ENCODE measurements around the gene URB1.

URB1 gene

DNA sequence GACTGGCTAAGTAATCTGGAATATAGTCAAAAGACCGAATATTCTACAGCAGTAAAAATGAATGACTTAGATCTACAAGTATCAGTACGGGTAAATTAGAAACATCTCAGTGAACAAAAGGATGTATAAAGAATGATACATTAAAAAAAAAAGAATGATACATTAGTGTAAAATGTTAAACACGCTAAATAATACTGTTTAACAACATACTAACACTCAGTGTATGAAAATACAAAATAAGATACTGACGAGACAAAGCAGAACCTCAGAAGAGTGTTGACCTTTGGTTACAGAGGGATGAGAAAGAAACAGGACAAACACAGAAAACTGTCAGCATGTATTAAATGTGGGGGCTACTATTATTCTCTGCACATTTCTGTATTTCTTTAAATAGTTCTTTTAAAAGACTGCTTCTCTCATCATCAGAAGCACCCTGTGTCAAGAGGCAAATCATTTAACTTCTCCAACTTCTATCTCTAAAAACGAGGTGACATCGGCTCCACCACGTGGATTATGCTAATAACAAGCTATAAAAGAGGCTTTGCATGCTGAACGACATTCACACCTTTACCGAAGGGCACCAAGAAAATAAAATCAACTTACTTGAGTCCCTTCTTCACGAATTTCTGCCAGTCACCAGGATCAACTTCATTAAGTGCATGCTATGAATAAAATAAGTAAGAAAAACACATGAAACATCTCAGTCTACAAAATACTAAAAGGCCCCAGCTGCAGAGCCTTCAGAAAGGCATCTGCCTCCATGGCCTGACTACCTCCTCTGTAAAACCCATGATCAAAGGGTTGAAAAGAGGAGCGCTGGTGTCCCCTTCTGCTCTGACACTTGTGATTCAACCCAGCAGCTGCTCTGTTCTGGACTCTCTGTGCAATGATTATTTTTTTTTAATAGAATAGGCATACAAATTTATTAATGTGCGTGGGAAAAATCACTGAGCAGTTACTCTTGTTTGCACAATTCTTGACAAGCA, 51.7 kb downstream of the URB1 start:
- DNase-seq = no peak

DNA sequence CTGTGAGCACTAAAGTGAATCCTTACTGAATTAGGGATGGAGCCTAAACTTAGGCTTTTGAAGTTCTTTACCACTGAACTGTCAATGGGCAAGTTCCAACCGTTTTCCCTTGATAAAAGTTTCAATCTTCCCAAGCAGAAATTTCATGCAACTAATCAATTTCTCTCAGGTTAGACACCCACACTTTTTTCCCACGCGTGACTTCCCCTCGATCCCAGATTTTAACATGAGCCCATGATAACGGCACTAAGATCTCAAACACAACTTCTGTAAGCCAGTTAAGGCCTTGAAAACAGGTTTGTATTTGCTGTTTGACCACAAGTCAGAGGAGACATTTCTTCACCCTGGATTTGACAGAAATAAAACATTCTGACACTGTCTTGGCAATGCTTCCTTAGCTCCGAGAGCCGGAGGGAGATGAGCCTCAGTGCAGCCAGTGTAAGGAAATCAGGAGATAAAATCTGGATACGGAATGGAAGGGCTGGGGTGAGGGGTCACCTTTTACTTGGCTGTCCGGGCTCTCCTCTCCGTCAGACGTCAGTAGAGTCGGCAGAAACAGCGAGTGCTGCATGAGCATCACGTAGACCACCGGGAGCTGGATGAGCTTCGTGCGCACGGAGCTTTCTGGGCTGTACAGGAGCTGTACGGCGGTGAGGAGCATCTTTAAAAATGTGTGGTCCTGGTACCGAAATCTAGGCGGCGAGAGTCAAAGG, 54.4 kb downstream of the URB1 start:
- no peak for DNase-seq

DNA sequence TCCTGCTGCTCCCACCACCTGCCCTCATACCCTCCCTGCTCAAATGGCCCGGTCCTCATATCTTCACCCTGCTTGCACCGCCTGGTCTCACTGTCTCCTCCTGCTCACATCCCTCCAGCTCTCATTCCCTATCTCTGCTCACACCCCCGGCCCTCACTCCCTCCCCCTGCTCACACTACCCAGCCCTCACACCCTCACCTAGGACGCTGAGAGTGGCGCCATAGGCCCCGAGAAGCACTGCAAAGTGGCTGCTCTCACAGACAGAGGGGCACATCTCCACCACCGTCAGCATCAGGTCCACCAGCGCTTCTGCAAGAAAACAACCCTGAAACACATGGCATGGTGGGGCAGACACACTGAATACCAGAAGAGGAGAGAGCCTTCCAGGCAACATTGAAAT, 55.6 kb downstream of the URB1 start:
- no peak for DNase-seq

DNA sequence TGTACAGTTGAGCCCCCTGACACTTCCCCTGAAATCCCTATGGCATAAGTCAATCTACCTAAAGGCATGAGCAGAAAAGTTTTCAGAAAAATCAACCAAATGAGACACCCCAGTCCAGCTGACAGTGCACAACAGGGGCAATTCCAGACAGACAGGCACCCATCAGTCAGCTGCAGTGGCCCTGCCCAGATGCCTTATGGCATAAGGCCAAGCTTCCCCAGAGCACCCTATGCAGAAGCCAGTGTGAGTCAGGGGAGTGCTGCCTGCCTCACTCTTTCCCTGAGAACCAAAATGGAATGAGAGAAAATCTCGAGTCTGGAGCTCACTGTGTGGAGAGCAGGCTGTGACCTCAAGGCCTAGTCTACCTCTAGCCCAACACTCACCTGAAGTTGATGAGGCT, 56.1 kb downstream of the URB1 start:
- DNase-seq = no peak

DNA sequence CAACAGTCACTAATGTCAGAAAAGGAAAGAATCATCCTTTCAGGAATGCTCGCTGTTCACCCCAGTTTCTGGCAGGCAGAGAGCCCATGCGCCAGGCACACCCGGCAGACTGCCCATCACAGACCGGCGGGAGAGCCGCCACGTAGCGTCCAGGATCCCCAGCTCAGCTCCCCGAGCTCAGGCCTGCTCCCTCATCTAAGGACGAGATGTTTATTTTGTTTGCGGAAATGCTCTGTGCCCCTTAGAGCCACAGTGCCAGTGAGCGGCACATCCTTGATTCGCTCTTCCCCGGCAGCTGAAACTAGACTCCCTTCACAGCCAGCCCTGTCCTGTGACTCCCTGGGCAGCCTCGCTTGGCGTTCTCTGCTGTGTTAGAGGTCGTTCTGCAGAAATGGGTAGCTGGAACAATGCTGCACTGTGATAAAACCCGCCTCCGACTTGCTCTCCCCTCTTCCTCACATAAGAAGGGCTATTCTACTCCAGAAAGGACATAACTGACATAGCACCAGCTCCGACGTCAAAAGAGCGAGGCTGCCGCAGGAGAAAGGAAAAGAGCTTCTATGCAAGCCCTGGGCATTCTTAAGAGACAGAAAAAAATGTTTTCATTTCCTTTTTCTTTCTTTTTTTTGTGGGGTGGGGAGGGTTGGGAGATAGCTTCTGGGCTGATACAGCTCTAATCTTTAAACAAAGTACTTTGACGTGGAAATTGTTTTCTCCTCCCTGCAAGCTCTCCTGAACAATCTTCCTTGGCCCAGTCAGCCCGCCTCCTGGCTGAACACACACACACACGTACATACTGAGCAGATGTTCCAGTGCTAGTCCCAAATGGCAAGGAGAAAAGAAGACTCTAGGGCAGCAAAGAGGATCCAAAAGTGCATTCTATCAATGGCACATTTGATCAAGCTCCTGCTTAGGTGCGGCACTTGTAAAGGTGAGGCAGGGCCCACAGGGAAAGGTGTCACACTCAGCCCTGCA, 56.9 kb downstream of the URB1 start:
- DNase-seq = no peak

DNA sequence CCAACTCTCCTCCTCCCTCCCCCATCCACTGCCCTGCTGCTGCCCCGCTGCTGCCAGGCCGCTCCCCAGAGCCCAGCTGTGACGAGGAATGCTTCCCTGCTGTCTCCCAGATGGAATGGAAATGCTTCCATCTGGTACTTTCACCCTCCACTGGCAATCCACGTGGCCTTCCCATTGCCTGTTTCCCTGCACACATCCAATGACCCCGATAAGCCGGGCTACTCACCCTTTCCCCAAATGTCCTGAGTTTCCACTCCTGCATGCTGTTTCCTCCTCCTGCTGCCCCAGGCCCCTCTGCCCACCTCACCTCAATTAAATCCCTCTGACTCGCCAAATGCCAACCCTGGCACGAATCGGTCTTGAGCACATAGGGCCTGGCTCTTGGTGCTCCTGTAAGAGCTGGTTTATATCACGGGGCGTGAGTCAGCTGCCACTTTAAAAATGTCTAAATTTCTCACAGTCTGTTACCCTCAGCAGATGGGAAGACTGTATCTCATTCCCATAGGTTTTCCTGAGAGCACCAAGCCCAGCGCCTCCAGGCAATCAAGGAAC, 57.8 kb downstream of the URB1 start:
- no peak for DNase-seq

DNA sequence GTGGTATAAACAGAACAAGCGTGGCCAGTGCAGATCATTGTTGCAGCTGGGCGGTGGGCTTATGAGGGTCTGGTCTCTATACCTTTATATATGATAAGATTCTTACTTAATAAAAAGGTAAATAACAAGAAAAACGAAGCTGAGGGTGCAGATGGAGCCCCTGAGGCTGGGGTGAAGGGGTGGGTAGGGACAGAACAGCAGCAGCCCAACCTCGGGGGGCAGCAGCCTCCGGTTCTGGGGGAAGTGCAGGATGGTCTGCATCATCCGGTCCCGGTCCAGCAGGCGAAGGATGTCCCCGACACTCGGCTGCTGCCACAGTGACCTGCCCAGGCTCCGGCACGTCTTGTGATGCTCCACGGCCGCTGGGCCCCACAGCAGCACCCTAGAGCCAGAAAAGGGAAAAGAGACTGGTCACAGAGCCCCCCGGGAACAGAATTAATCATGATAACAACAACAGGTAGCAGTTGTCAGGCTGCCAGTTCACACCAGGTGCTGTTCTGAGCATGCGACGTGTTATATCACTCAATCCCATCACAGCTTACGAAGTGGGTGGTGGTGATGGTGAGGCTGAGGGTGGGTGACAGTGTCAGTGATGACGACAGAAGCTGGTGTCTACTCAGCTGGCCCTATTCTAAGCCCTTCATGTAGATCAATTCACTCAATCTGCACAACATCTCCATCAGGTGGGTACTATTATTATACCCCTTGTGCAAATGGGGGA, 58.7 kb downstream of the URB1 start:
- DNase-seq = no peak

DNA sequence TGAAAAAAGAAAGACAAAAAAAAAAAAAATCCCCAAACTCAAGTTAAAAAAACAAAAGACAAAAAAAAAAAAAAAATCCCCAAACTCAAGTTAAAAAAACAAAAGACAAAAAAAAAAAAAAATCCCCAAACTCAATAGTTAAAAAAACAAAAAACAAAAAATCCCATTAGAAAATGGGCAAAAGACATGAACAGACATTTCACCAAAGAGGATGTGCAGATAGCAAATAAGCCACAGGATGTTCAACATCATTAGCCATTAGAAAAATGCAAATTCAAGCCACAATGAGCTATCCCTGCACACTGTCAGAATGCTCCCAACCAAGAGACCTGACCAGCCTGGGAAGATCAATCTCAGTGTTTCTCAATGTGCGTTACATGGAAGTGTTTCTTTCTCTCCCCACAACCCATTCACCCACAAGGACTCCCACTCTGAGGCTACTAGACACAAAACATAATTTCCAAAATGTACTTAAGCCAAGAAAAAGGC, 60.3 kb downstream of the URB1 start:
- DNase-seq = no peak

DNA sequence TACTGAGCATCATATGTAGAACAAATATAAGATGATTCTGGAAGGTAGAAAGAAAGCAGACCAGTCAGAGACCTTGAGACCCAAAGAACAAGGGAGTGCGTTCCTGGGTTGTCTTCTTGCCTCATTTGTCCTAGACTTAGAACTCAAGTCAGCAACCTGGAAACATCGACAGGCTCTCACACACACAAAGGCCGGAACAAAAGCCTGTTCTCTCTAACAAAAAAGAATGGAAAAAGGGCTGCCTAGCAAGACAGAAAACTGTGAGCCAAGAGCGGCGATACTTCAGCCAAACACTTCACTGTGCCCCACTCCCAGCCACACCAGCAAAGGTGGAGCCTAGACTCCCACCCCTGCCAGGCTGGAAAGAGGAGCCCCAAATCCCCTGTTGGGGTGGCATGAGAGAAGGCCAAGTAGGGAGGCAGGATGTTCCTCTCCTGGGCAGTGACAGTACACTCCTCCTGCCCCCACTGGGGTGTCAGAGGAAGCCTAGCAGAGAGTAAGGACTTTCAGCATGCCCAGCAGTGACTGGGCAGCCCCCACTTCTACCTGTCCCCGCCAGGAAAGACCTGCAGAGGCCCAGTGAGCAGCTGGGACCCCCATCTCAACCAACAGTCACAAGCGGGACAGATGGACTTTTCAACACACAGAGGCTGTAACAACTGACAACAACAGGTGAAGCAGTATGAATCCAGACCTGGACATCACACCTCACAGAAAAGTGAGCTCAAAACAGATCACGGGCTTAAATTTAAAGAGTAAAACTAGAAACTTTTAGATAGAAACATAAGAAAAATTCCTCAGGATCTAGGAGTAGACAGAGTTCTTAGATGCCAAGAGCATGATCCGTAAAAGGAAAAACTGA, 61.1 kb downstream of the URB1 start:
- DNase-seq = no peak

DNA sequence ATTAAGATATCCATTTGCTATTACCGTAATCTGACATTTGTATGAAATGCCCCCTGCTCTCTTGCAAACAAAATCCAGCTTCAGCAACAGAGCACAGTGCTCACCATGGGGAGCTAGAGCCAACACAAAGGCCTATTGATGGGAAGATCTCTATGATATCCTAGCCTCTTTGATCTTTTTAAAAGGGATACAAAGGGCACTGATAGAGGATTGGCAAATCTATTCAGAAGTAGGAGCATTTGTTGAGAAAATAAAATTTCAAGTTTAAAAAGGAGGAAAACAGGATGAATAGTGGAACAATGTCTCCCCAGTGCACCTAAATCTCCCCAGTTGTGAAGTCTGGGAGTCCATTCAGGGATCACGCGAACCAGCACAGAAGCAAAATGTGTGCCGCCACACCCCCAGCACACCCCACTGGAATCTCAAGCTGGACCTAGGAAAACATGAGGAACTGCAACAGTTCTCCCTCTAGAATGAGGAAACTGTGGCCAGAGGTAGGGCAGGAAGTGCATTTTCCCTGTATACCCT, 62.0 kb downstream of the URB1 start:
- no peak for DNase-seq

DNA sequence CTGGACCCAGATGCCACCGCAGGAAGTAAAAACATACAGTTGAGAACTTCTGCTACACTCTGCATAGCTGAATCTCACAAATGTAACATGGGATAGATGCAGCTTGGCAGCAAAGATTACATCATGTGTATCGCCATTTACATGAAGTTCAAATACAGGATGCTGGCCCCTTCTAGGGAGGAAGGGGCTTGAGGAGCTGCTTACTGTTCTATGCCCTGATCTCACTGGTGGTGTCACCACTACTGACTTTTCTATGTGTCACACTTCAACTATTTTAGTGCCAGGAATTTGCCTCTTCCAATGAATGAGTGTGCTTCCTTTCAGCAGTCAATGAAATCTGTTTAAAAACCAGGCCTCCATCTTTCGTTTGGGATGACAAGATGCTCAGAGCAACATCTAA, 63.0 kb downstream of the URB1 start:
- DNase-seq = no peak

DNA sequence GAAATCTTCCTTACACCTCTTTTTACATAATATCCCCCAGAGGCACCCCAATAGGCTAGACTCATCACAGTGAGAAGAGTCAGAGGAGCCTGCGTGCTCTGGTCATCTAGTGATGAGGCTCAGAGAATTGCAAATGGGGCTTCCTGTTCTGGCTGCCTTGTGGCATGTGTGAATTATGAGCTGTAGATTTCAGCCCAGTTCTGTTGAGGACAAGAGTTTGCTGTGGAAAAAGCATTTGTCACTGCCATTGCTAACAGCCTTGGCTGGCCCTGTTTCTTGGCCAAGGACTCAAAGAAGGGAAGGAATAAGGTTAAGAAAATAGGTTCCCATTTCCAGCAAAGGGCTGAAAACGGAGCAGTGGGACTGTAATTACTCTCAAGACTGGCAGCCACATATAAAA, 63.5 kb downstream of the URB1 start:
- no peak for DNase-seq

DNA sequence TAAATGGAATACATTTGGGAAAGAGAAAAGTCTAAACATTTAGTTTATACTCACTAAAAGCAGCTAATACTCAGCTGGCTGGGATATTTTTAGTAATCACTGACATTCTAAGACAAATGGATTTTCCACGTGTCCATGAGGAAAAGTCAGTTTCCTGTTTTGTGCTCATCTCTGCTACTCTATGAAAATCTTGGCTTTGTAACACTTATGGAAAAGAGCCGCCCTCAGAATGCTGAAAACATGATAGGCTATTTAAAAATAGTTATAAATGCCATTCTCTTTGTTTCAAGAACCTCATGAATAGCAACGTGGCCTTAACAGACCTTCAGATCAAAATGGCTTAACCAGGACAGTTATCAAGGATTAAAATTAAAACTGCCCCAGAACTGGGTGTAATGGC, 64.2 kb downstream of the URB1 start:
- no peak for DNase-seq

DNA sequence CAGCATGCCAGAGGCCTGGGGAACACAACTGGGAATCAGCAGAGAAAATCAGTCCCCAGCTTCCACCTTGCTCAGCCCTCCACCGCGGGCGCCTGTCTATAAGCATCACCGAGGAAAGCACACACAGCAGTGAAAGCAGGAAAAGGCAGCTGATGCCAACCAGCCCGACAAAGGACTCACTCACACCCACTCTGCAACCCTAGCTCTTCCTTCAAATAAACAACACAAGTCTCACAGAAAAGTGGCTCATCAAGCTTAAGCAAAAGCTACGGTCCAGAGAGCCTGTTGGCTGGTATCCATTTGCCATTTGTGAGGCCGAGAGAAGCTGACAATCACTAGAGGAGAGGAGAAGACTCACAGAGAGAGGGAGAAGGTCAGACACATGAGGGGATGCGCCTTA, 67.1 kb downstream of the URB1 start:
- no peak for DNase-seq

DNA sequence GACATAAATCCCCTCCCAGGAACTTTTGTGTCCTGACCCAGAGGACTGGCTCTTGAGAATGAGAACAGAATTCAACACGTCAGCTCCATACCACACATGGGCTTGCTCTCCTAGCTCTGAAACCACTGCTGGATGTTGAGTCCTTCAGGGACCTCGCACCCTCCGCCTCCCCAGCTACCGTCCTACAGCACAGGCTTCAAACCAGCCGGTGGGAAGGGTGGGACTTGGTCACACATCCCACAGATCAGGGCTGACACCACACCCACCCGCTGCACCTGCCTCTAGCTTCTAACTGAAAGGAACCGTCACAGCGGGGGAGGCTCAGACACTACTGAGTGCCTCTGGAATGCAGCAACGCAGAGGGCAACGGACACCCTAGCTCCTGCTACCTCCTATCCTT, 70.1 kb downstream of the URB1 start:
- DNase-seq = no peak

DNA sequence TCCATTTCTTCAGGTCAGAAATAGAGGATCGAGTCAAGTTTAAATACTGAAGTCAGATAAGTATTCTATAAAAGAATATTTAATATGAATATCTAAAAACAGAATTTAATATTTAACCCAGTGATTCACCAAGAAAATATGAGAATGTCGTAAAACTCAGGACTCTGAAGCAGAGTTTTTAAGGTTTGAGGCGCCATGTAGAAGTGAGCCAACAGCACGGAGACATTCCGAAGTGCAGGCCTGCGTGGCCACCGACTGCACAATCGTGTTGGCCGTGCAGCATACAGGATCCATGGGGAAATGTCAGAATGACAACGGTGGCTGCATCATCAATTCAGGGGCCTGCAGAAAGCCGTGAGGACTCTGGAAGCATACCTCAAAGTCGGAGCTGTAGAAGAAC, 70.7 kb downstream of the URB1 start:
- DNase-seq = no peak

DNA sequence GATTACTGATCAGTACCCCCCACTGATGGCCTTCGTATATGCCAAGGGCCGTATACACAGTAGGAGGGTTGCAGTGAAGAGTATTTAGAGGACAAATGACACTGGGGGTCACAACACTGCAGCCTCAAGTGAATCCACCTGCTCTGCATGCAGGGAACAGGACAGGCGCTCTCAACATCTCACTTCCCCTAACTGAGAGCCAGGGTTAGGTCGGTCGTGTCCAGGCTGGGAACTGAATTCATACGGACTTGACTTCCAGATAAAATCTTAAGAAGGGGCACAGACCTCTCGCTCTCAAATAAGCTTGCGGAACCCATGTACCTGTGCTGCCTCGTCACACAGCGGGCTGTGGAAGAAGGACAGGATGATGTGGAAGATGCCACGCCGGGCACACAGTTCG, 71.3 kb downstream of the URB1 start:
- no peak for DNase-seq

DNA sequence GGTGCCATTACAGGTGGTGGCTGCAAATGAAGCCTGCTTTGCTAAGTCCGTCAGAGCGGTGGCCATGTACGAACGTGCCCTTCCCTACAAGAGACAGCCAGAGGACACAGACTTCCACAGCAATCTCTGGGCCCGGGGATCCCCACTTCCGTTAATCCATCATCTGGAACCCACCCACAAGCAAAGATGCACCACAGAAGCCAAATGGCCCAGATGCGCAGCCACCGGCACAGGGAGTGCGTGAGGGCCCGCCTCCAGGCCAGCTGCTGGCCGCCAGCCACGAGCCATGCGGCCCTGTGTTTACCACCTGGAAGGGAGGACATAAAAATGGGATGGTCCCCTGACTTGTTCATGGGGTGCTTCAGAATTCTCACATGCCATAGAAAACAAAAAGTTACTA, 72.1 kb downstream of the URB1 start:
- DNase-seq = no peak

DNA sequence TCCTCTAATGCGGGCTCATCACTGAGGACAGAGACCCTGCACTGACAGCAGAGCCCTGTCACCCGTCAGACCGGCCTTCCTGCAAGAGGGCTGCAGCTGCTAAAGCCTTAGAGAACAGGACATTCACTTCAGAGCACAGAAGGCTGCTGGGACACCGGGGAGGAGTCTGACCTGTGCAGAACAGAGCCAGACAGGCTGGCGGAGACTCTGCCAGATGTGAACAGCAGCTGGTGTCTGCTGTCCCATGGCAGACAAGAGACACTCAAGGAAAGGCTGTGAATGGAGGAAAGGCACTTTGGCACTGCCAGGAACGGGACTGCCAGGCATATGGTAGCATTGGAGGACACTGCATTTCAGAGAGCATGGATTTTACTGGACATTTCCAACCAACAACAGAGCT, 72.8 kb downstream of the URB1 start:
- no peak for DNase-seq

DNA sequence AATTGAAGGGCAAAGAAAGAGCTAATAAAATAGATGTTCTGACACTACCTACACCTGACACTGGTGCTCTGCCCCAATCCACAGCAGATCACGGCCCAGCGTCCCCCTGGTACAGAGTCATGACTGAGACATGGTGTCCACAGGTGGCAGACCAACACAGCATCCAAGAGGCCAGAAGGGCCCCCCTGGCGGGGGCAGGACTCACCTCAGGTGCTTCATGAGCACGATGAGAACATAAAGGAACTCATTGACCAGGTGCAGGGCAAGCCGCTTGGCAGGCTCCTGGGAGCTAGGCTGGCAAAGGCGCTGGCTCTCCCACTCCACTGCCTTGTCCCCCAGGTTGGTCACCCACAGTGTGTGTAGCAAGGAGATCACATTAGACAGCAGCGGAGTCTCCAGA, 73.8 kb downstream of the URB1 start:
- no peak for DNase-seq

DNA sequence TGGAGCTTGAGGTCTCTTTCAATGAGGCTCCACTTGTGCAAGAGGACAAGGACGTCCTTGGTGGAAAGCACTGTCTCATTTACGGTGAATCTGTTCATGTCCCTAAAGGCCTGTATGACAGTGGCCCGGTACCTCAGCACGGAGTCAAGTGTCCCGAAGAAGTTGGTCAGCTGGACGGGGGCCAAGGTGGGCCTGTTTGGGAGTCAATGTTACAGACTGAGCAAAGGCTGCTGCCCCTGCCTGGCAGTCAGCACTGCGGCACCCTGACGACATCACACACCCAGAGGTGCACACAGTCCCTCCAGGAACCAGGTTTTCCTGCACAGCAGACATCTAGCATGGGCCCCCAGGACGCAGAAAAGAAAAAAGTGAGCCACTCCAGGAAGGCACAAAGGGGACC, 75.1 kb downstream of the URB1 start:
- DNase-seq = no peak
